GM18505 (cell line): ENCODE data around the gene SCAP.

ENCODE experiments used
- ATAC-seq: cut with Tn5 transposase; IDR thresholded peaks from one replicate; pipeline ENCODE4 v1.9.1; 2021; ENCODE audit not compliant: unreplicated experiment
- POLR2A ChIP-seq: IDR thresholded peaks from 4 replicates; pipeline ENCODE4 v1.6.1; 2011; ENCODE audit warnings: borderline replicate concordance; ENCODE audit not compliant: insufficient read depth, insufficient read length; ENCODE audit errors: extremely low read depth

SCAP gene

GRCh38 chr3:47420511-47421484 lies 54.9 kb downstream of the SCAP start:
- ATAC-seq, result peak; percentile 69
- TF ChIP-seq POLR2A, result no peak

- no peak for TF ChIP-seq POLR2A
- no peak for ATAC-seq
Measured at GRCh38 chr3:47420044-47420430, 55.7 kb downstream of the SCAP start.

GRCh38 chr3:47419083-47420043 lies 56.4 kb downstream of the SCAP start:
- no peak for ATAC-seq
- no peak for TF ChIP-seq POLR2A

GRCh38 chr3:47418167-47419082 lies 57.3 kb downstream of the SCAP start:
- no peak for ATAC-seq
- TF ChIP-seq POLR2A, result peak; percentile 6

- no peak for TF ChIP-seq POLR2A
- no peak for ATAC-seq
Measured at GRCh38 chr3:47416041-47416440, 59.7 kb downstream of the SCAP start.

GRCh38 chr3:47414666-47415587 lies 60.8 kb downstream of the SCAP start:
- no peak for TF ChIP-seq POLR2A
- no peak for ATAC-seq

- no peak for TF ChIP-seq POLR2A
- no peak for ATAC-seq
Measured at GRCh38 chr3:47414161-47414564, 61.6 kb downstream of the SCAP start.

- no peak for ATAC-seq
- no peak for TF ChIP-seq POLR2A
Measured at GRCh38 chr3:47413751-47414150, 62.0 kb downstream of the SCAP start.

GRCh38 chr3:47412842-47413520 lies 62.8 kb downstream of the SCAP start:
- TF ChIP-seq POLR2A, result no peak
- no peak for ATAC-seq

GRCh38 chr3:47412453-47412756 lies 63.3 kb downstream of the SCAP start:
- no peak for ATAC-seq
- TF ChIP-seq POLR2A, result no peak
